OCI-LY7 (cell line): ENCODE results near the gene BBS9.

Experiments used
- EZH2phosphoT487 ChIP-seq: fragments of 200-600 bp; sonication (generic); IDR thresholded peaks from 2 replicates; pipeline ENCODE4 v1.6.1; 2018; ENCODE audit warnings: low read depth, borderline replicate concordance, mild to moderate bottlenecking, mixed run types, antibody characterized with exemption, low read length, moderate library complexity, mixed read lengths
- TF ChIP-seq, protein P1 (sequence below): fragments of 200-600 bp; sonication (generic); conservative IDR thresholded peaks from 2 replicates; pipeline ENCODE4 v1.5.1; 2014; ENCODE audit warnings: mild to moderate bottlenecking, antibody characterized with exemption, low read length, moderate library complexity, mixed read lengths

DNA sequence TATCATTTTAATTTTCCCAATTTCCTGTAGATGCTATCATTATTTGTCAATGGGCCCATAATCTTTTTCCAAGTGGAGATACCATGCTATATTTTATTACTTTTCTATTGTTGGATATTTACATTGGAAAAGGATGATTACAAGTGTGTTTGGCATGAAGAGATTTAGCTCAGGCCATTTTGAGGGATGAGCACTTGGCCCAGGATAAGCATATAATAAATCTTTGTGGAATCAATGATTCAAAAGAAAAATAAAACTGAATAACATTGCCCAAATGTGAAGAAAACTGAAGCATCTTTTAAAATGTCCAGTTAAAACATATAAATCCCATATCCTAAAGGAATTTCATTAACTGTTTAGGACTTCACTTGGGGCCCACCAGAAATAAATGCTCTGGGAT lies 515.1 kb downstream of the BBS9 start:
- TF ChIP-seq, protein P1, sequence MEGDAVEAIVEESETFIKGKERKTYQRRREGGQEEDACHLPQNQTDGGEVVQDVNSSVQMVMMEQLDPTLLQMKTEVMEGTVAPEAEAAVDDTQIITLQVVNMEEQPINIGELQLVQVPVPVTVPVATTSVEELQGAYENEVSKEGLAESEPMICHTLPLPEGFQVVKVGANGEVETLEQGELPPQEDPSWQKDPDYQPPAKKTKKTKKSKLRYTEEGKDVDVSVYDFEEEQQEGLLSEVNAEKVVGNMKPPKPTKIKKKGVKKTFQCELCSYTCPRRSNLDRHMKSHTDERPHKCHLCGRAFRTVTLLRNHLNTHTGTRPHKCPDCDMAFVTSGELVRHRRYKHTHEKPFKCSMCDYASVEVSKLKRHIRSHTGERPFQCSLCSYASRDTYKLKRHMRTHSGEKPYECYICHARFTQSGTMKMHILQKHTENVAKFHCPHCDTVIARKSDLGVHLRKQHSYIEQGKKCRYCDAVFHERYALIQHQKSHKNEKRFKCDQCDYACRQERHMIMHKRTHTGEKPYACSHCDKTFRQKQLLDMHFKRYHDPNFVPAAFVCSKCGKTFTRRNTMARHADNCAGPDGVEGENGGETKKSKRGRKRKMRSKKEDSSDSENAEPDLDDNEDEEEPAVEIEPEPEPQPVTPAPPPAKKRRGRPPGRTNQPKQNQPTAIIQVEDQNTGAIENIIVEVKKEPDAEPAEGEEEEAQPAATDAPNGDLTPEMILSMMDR, result no peak
- TF ChIP-seq EZH2phosphoT487, result no peak
